Omental fat pad (tissue), 4 donors: ENCODE measurements around the gene COQ10B. TPM values are rescaled to one million over a fixed set of nuclear protein-coding genes. Genes with fewer than 3 reads are reported as not detected.
A peak's percentile ranks its signal among the peaks of the same experiment; 100 is the strongest.
"Not testable (repeated sequence)": the region's sequence is repeated elsewhere in the genome, so short reads cannot be mapped to it uniquely, and the experiment has no call there.

ENCODE experiments used
- ATAC-seq: fragments of 150-250 bp; one replicate; pipeline ENCODE4 v1.9.1; 2016; ENCODE audit warnings: mild to moderate bottlenecking, moderate library complexity; ENCODE audit not compliant: low FRiP score
- DNase-seq: peaks from one replicate; pipeline ENCODE4 v3.0.0-alpha.2; 2019; ENCODE audit warnings: low spot score
- total RNA-seq, 4 donors: library from RNA; depleted of rRNA; stranded (reverse); fragments of >200 nt; gene quantifications; one replicate each; pipeline ENCODE4 v1.1.0, GENCODE V29; 2016
- TF ChIP-seq, protein P1 (sequence below), 3 donors: fragments of 450-650 bp; IDR thresholded peaks; one replicate each; pipeline ENCODE4 v1.5.1; 2016 to 2017; ENCODE audit warnings: antibody characterized with exemption in 3 of 3, mild to moderate bottlenecking in 3 of 3, moderate library complexity in 2 of 3

COQ10B gene
- total RNA-seq, 4 donors from 2014 or later, result 27.0 to 47.7 (median 37.0) TPM

DNA sequence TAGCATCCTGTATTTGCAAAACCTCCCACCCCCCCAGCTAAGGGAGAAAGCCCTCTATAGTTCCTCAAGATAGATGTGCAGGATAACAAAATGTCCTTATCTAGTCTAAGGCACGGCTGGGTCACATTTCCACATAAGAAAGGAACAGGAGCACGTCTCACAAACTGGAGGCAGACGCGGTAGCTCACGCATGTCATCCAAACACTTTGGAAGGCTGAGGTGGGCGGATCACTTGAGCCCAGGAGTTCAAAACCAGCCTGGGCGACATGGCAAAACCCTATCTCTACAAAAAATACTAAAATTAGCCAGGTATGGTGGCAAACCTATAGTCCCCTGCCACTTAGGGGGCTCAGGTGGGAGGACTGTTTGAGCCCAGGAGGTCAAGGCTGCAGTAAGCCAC, 27.8 kb upstream of the COQ10B start:
- DNase-seq (no peak), ATAC-seq (no peak)
- TF ChIP-seq, protein P1, sequence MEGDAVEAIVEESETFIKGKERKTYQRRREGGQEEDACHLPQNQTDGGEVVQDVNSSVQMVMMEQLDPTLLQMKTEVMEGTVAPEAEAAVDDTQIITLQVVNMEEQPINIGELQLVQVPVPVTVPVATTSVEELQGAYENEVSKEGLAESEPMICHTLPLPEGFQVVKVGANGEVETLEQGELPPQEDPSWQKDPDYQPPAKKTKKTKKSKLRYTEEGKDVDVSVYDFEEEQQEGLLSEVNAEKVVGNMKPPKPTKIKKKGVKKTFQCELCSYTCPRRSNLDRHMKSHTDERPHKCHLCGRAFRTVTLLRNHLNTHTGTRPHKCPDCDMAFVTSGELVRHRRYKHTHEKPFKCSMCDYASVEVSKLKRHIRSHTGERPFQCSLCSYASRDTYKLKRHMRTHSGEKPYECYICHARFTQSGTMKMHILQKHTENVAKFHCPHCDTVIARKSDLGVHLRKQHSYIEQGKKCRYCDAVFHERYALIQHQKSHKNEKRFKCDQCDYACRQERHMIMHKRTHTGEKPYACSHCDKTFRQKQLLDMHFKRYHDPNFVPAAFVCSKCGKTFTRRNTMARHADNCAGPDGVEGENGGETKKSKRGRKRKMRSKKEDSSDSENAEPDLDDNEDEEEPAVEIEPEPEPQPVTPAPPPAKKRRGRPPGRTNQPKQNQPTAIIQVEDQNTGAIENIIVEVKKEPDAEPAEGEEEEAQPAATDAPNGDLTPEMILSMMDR (IDR thresholded peaks at IDR 0.05), result no peak

DNA sequence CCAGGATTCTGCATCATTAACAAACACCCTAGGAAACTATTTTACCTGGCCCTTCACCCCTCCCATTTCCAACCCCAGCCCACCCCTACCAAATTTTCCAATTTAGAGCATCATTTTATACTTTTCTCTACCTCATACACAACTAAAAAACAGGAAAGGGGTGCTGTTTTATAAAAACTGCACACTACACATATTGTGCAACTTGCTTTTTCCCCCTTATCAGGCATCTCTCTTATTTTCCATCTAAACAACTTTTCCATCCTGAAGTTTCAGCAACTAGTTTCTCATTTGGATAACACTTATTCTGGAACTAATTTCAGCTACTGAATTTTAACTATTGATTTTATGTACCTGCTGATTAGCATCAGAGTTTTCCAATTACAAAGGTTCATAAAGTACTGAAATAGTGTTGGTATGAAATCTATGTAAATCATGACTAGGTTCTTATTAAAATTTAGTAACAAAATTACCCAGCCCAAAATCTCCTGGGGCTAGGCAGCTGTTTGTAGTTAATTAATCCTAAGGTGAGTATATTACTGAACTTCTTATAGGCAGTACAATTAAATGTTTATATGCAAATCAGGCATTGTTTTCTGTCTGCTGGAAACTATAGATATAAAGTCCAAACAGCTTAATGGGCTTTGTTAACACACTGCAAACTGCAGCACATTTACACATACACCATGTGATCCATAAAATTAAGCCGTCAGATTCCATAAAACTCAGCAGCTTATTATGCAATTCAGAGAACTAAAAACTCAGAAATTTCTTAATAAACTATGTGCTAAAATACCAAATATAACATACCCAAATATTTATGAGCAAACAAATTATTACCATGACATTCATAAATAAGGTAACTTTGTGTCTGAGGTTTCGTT, 26.4 kb upstream of the COQ10B start:
- TF ChIP-seq, protein P1 (IDR thresholded peaks at IDR 0.05), result no peak
- ATAC-seq (no peak), DNase-seq (no peak)

- ATAC-seq (no peak), DNase-seq (no peak)
- TF ChIP-seq, protein P1 (IDR thresholded peaks at IDR 0.05), result no peak
Measured at GRCh38 chr2:197427986-197428385, 25.4 kb upstream of the COQ10B start.

DNA sequence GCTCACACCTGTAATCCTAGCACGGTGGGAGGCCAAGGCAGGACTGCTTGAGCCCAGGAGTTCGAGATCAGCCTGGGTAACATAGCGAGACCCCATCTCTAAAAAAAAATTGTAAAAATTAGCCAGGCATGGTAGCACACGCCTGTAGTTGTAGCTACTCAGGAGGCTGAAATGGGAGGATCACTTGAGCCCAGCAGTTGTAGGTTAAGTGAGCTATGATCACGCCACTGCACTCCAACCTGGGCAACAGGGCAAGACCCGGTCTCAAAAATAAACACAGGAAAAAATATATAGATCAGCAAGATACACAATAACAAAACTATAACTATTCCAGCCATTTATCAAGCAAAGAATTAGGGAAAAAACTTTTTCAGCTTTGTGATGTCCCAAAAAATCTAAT, 21.5 kb upstream of the COQ10B start:
- ATAC-seq (no peak), DNase-seq (no peak)
- TF ChIP-seq, protein P1 (IDR thresholded peaks at IDR 0.05), result no peak

DNA sequence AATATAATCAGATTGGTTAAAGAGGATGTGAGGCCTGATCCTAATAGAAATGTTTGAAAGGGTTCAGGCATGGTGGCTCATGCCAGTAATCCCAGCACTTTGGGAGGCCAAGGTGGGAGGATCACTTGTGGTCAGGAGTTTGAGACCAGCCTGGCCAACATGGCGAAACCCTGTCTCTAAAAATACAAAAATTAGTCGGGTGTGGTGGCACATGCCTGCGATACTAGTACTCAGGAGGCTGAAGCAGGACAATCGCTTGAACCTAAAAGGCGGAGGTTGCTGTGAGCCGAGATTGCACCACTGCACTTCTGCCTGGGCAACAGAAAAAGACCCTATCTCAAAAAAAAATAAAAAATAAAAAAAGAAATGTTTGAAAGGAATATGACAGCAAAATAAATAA, 20.8 kb upstream of the COQ10B start:
- ATAC-seq, DNase-seq: not testable (repeated sequence)

DNA sequence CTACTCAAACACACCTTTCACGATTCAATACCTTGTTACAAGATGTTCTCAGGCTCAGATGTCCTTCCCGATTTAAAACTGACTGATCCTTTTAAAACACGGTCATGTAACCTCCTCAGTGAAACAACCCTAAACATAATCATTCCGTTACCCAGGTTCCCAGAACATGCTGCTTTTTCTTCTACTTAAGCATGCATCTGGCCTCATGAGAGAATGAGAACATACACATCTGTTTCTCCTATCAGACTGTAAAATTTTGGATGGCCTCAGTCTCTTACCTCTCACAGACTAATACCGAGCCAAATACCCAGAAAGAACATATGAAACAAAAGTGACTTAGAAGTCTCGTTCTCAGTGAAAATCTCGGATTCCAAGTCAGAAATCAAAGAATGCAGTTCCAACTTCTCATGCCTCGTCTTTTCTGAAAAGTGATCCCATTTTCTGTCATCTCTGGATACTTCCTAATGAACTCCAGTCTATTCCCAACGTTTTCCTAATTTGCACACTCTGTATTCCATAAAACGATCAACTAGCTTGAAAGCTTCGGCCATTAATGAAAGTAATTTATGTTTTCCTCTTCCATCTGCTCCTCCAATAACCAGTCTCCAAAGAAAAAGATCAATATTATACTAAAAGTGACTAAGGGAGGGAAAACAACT, 19.4 kb upstream of the COQ10B start:
- TF ChIP-seq, protein P1 (IDR thresholded peaks at IDR 0.05), result no peak
- ATAC-seq (no peak), DNase-seq (no peak)

- DNase-seq, result peak; percentile 94
- peak; percentile 100 for ATAC-seq
- TF ChIP-seq, protein P1 (IDR thresholded peaks at IDR 0.05), result no peak
Measured at GRCh38 chr2:197434541-197435513, 18.5 kb upstream of the COQ10B start, which contains the start of gene SF3B1. SF3B1 (minus strand) TSS chr2:197435028; CDS start chr2:197434999, 29 bp downstream.
